Upper lobe of left lung (tissue), 6 donors: ENCODE results near the gene IFIH1. TPM values are rescaled to one million over a fixed set of nuclear protein-coding genes. Genes with fewer than 3 reads are reported as not detected.

ENCODE experiments used
- ATAC-seq, 2 donors: fragments of 200-7000 bp; cut with Tn5 transposase; one replicate each; pipeline ENCODE4 v1.9.1; 2022; ENCODE audit warnings: mild to moderate bottlenecking in 2 of 2, moderate library complexity in 2 of 2; ENCODE audit not compliant: low FRiP score in 2 of 2
- DNase-seq, 2 donors: peaks; one replicate each; pipeline ENCODE4 v3.0.0-alpha.2; 2019 to 2020
- H3K27ac ChIP-seq, 4 donors: fragments of 200-600 bp; sonication (generic); one replicate each; pipeline ENCODE4 v1.5.1; 2016 to 2019
- H3K27me3 ChIP-seq, 4 donors: fragments of 200-600 bp; sonication (generic); one replicate each; pipeline ENCODE4 v1.5.1; 2017 to 2019
- H3K36me3 ChIP-seq, 4 donors: fragments of 200-600 bp; sonication (generic); one replicate each; pipeline ENCODE4 v1.5.1; 2016 to 2019
- H3K4me1 ChIP-seq, 4 donors: fragments of 200-600 bp; sonication (generic); one replicate each; pipeline ENCODE4 v1.5.1; 2018 to 2019
- H3K4me3 ChIP-seq, 4 donors: fragments of 200-600 bp; sonication (generic); one replicate each; pipeline ENCODE4 v1.5.1; 2017 to 2019; ENCODE audit warnings: mild to moderate bottlenecking in 2 of 4, moderate library complexity in 1 of 4
- H3K9me3 ChIP-seq, 4 donors: fragments of 200-600 bp; sonication (generic); one replicate each; pipeline ENCODE4 v1.5.1; 2018 to 2019
- CTCF ChIP-seq, 6 experiments: fragments of 450-650 bp in 4 of 6; fragments of 200-600 bp in 2 of 6; sonication (generic) in 2 of 6; IDR thresholded peaks; one replicate each; pipeline ENCODE4 v1.5.1; 2016 to 2019; ENCODE audit warnings: antibody characterized with exemption in 6 of 6
- EP300 ChIP-seq, 4 donors: sonication (generic); formaldehyde crosslinking; IDR thresholded peaks; one replicate each; pipeline ENCODE4 v1.5.1; 2017; ENCODE audit warnings: antibody characterized with exemption in 4 of 4, control low read depth in 2 of 4
- POLR2A ChIP-seq, 4 donors: fragments of 450-650 bp; IDR thresholded peaks; one replicate each; pipeline ENCODE4 v1.5.1; 2016 to 2017; ENCODE audit warnings: antibody characterized with exemption in 4 of 4, mild to moderate bottlenecking in 2 of 4
- POLR2AphosphoS5 ChIP-seq, 2 donors: sonication (generic); formaldehyde crosslinking; IDR thresholded peaks; one replicate each; pipeline ENCODE4 v1.5.1; 2017; ENCODE audit warnings: antibody characterized with exemption in 2 of 2
- WGBS, 2 donors: methylation state at CpG; one replicate each; pipeline ENCODE4 v1.1.5; 2017 to 2018; 5-methylcytosine and 5-hydroxymethylcytosine counted together
- total RNA-seq, 6 donors: library from RNA; depleted of rRNA in 4 of 6; stranded (reverse); fragments of >200 nt in 4 of 6; gene quantifications; one replicate each; pipeline versions ENCODE4 v1.1.0 to v1.2.1, GENCODE V29; 2016 to 2021
- donor health status: DM: no; HTN: no; CAD: no; lungs with moderate emphysema.
- donor health status: DM: no; HTN: yes; CAD: no; lungs with severe emphysema.

IFIH1 gene
- total RNA-seq, 6 donors from 2014 or later = 21.0 to 47.2 (median 28.5) TPM

GRCh38 chr2:162298669-162299335 is 19.7 kb downstream of the IFIH1 start:
- H3K4me1 ChIP-seq = peaks cover 0 to 17% (median 0%) of the 10 kb centered on the region in 4 donors
- H3K36me3 ChIP-seq = peaks cover 0 to 12% (median 1%) of the 10 kb centered on the region in 4 donors
- TF ChIP-seq POLR2A (IDR thresholded peaks at IDR 0.05) (no peak), CTCF (IDR thresholded peaks at IDR 0.05) (no peak), EP300 (IDR thresholded peaks at IDR 0.05) (no peak), POLR2AphosphoS5 (IDR thresholded peaks at IDR 0.05) (no peak)
- H3K27ac ChIP-seq = no peak overlapping the region
- WGBS, 2 donors = 90% methylated on average over 9 of the region's 9 CpGs
- DNase-seq = peak in 1 of 2 donors; percentile 37
- no peak overlapping the region for H3K4me3 ChIP-seq
- no peak for ATAC-seq
- no peaks in the 10 kb centered on the region for H3K9me3 ChIP-seq
- no peaks in the 10 kb centered on the region for H3K27me3 ChIP-seq

GRCh38 chr2:162297925-162298552 is 20.4 kb downstream of the IFIH1 start:
- no peaks in the 10 kb centered on the region for H3K9me3 ChIP-seq
- H3K27me3 ChIP-seq = no peaks in the 10 kb centered on the region
- H3K4me3 ChIP-seq = no peak overlapping the region
- TF ChIP-seq POLR2AphosphoS5 (IDR thresholded peaks at IDR 0.05) (no peak), CTCF (IDR thresholded peaks at IDR 0.05) (peak; percentile 64 to 89 (median 74))
- 58 to 70% methylated on average over 5 of the region's 5 CpGs for WGBS, 2 donors
- peak in 1 of 2 donors; percentile 81 for ATAC-seq
- no peak overlapping the region for H3K27ac ChIP-seq
- H3K4me1 ChIP-seq = peaks cover 0 to 17% (median 1%) of the 10 kb centered on the region in 4 donors
- H3K36me3 ChIP-seq = peaks cover 0 to 12% (median 1%) of the 10 kb centered on the region in 4 donors
- DNase-seq = peak in 1 of 2 donors; percentile 43

- 80 to 97% methylated on average over 2 of the region's 2 CpGs for WGBS, 2 donors
- no peak overlapping the region for H3K4me3 ChIP-seq
- no peaks in the 10 kb centered on the region for H3K9me3 ChIP-seq
- no peak for ATAC-seq
- no peak for DNase-seq
- no peak overlapping the region for H3K27ac ChIP-seq
- TF ChIP-seq EP300 (IDR thresholded peaks at IDR 0.05) = no peak
- no peak for TF ChIP-seq POLR2A (IDR thresholded peaks at IDR 0.05)
- no peak for TF ChIP-seq CTCF (IDR thresholded peaks at IDR 0.05)
- TF ChIP-seq POLR2AphosphoS5 (IDR thresholded peaks at IDR 0.05) = no peak
- peaks cover 0 to 21% (median 1%) of the 10 kb centered on the region in 4 donors for H3K36me3 ChIP-seq
- H3K27me3 ChIP-seq = no peaks in the 10 kb centered on the region
- H3K4me1 ChIP-seq = peaks cover 0 to 7% (median 1%) of the 10 kb centered on the region in 4 donors
These were observed 23.5 kb downstream of the IFIH1 start for GRCh38 chr2:162295009-162295408.

- Histone ChIP-seq H3K4me3 (no peak overlapping the region), H3K36me3 (peaks cover 0 to 13% (median 1%) of the 10 kb centered on the region in 4 donors), H3K4me1 (peaks cover 0 to 7% (median 1%) of the 10 kb centered on the region in 4 donors), H3K27me3 (no peaks in the 10 kb centered on the region), H3K9me3 (no peaks in the 10 kb centered on the region), H3K27ac (no peak overlapping the region)
- ATAC-seq (no peak), DNase-seq (no peak)
- 48 to 61% methylated on average over 2 of the region's 2 CpGs for WGBS, 2 donors
- TF ChIP-seq EP300 (IDR thresholded peaks at IDR 0.05) (no peak), POLR2AphosphoS5 (IDR thresholded peaks at IDR 0.05) (no peak), POLR2A (IDR thresholded peaks at IDR 0.05) (no peak), CTCF (IDR thresholded peaks at IDR 0.05) (no peak)
These were observed 25.2 kb downstream of the IFIH1 start for GRCh38 chr2:162293122-162293786.
